ENCODE data around the gene CAB39L. TPM values are rescaled to one million over a fixed set of nuclear protein-coding genes. Genes with fewer than 3 reads are reported as not detected.

The CAB39L gene
- total and polyA plus RNA-seq, 2 of the 4 experiments (the other 2 are of a cell fraction), result 8.5 to 16.7 TPM

DNA sequence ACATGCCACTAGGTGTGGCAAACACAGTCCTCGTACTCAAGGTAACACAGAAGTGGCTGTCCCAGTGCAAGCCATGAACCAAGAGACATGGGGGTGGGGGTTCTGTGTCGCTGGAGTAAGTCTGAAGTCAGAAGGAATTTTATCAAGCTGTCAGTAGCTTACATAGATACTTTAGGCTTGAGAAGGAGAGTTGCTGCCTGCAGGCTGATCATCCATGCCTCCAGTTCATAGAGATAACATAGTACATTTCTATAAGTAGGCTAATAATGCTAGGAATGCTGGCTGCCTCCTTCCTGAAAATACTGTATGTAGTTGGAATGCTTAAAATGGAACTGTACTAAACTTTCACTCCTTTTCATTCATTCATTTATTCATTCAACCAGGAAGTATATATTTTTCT lies 70.1 kb downstream of the CAB39L start:
- no TSS peak for BruUV-seq (replicated peaks)

More for the DNA sequence above, 70.1 kb downstream of the CAB39L start:
- H4K8ac ChIP-seq (ENCODE audit: low read depth in 2 of 2, low read length in 2 of 2), result no peak overlapping the region
- H3K36me3 ChIP-seq (ENCODE audit: control insufficient read depth, insufficient read depth, low read length), result peaks cover 3% of the 10 kb centered on the region; the same call in 1 of the 2 replicates
- ChIA-PET CTCF (interaction anchor here (0.6 kb wide), 1 partner anchor 72 kb away, joined by 3 read pairs; no protein-coding TSS in a partner anchor), POLR2A (ENCODE audit: unreplicated experiment) (no interaction called here)
- H3K56ac ChIP-seq (ENCODE audit: extremely low read depth, insufficient read depth, low read length), result no peak overlapping the region
- no peaks in the 10 kb centered on the region for H3K9me3 ChIP-seq (ENCODE audit: control insufficient read depth, insufficient read depth, low read length)
- H3K9me1 ChIP-seq (ENCODE audit: insufficient read depth, low read length), result 0 out of 2 replicates have a peak, but pooled peaks cover 3% of the 10 kb centered on the region
- no peak overlapping the region for H2AFZ ChIP-seq (replicated peaks; ENCODE audit: low read length, poor library complexity)
- H2BK5ac ChIP-seq (ENCODE audit: low read depth, low read length, poor library complexity, severe bottlenecking), result peak overlapping the region; percentile 90
- ATAC-seq (ENCODE audit: low read depth), result peak; percentile 73
- peak overlapping the region; percentile 50; the same call in 1 of the 2 replicates for H3K27ac ChIP-seq (ENCODE audit: insufficient read depth, low read length)
- TF ChIP-seq, protein P1, sequence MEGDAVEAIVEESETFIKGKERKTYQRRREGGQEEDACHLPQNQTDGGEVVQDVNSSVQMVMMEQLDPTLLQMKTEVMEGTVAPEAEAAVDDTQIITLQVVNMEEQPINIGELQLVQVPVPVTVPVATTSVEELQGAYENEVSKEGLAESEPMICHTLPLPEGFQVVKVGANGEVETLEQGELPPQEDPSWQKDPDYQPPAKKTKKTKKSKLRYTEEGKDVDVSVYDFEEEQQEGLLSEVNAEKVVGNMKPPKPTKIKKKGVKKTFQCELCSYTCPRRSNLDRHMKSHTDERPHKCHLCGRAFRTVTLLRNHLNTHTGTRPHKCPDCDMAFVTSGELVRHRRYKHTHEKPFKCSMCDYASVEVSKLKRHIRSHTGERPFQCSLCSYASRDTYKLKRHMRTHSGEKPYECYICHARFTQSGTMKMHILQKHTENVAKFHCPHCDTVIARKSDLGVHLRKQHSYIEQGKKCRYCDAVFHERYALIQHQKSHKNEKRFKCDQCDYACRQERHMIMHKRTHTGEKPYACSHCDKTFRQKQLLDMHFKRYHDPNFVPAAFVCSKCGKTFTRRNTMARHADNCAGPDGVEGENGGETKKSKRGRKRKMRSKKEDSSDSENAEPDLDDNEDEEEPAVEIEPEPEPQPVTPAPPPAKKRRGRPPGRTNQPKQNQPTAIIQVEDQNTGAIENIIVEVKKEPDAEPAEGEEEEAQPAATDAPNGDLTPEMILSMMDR (conservative IDR thresholded peaks at IDR 0.05; ENCODE audit: low read depth, low read length), result no peak
- no peak for TF ChIP-seq MAZ (IDR thresholded peaks at IDR 0.05; ENCODE audit: borderline replicate concordance, low read depth, low read length)
- TF ChIP-seq RFX5 (IDR thresholded peaks at IDR 0.05; ENCODE audit: low read depth, low read length), result no peak
- TF ChIP-seq FOS (IDR thresholded peaks at IDR 0.05; ENCODE audit: low read depth, low read length), result no peak
- TF ChIP-seq, protein P2, sequence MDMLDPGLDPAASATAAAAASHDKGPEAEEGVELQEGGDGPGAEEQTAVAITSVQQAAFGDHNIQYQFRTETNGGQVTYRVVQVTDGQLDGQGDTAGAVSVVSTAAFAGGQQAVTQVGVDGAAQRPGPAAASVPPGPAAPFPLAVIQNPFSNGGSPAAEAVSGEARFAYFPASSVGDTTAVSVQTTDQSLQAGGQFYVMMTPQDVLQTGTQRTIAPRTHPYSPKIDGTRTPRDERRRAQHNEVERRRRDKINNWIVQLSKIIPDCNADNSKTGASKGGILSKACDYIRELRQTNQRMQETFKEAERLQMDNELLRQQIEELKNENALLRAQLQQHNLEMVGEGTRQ (IDR thresholded peaks at IDR 0.05; ENCODE audit: low read depth, low read length), result no peak
- TF ChIP-seq BHLHE40 (IDR thresholded peaks at IDR 0.05; ENCODE audit: low read depth, low read length), result no peak
- no peak for TF ChIP-seq SMC3 (IDR thresholded peaks at IDR 0.05; ENCODE audit: low read depth, low read length)
- TF ChIP-seq RCOR1 (IDR thresholded peaks at IDR 0.05; ENCODE audit: insufficient replicate concordance, low read length), result no peak
- TF ChIP-seq POLR2A (IDR thresholded peaks at IDR 0.05; ENCODE audit: low read depth, low read length), result no peak
- TF ChIP-seq, protein P3, sequence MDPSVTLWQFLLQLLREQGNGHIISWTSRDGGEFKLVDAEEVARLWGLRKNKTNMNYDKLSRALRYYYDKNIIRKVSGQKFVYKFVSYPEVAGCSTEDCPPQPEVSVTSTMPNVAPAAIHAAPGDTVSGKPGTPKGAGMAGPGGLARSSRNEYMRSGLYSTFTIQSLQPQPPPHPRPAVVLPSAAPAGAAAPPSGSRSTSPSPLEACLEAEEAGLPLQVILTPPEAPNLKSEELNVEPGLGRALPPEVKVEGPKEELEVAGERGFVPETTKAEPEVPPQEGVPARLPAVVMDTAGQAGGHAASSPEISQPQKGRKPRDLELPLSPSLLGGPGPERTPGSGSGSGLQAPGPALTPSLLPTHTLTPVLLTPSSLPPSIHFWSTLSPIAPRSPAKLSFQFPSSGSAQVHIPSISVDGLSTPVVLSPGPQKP (IDR thresholded peaks at IDR 0.05; ENCODE audit: borderline replicate concordance, low read depth, low read length), result no peak
- TF ChIP-seq RAD21 (IDR thresholded peaks at IDR 0.05; ENCODE audit: low read length), result no peak
- TF ChIP-seq NFE2L2 (IDR thresholded peaks at IDR 0.05; ENCODE audit: low read depth, low read length), result no peak
- TF ChIP-seq CEBPB (IDR thresholded peaks at IDR 0.05; ENCODE audit: low read depth, low read length), result no peak
- TF ChIP-seq MAFK (IDR thresholded peaks at IDR 0.05; ENCODE audit: low read depth, low read length), result no peak
- TF ChIP-seq MXI1 (IDR thresholded peaks at IDR 0.05; ENCODE audit: borderline replicate concordance, low read depth, low read length), result no peak
- TF ChIP-seq CHD1 (IDR thresholded peaks at IDR 0.05; ENCODE audit: low read depth, low read length), result no peak
- H2AK9ac ChIP-seq (replicated peaks; ENCODE audit: low read depth, low read length, poor library complexity), result no peak overlapping the region
- H3K79me1 ChIP-seq (ENCODE audit: low read depth in 1 of 2, low read length in 2 of 2), result no peaks in the 10 kb centered on the region
- dilution Hi-C loops (cut with HindIII; ENCODE audit: low sequenced_read_pairs, unreplicated experiment), result no loop called here
- 0 out of 2 replicates have a peak overlapping the region, but pooled peaks have one; percentile 48 for H2AK5ac ChIP-seq (ENCODE audit: low read depth, low read length)
- WGBS, 2 experiments (ENCODE audit: extremely low coverage in 2 of 2, insufficient read length in 1 of 2), result no CpG with 5 or more reads among the region's 2 CpGs
- peak overlapping the region; percentile 54 for H4K91ac ChIP-seq (ENCODE audit: insufficient read depth, low read depth, low read length)
- peak overlapping the region; percentile 33; the same call in 1 of the 2 replicates for H3K14ac ChIP-seq (replicated peaks; ENCODE audit: low read depth, low read length)
- H3K27me3 ChIP-seq (ENCODE audit: control insufficient read depth, insufficient read depth, low read length), result no peaks in the 10 kb centered on the region
- peaks cover 4% of the 10 kb centered on the region for H3K4me1 ChIP-seq (ENCODE audit: control insufficient read depth, insufficient read depth, low read length)
- H2BK120ac ChIP-seq (ENCODE audit: low read depth, low read length), result peak overlapping the region; percentile 65
- no peaks in the 10 kb centered on the region for H4K20me1 ChIP-seq (ENCODE audit: insufficient read depth, low read length)
- peak; percentile 42 for DNase-seq
- peak overlapping the region; percentile 64; the same call in 1 of the 2 replicates for H3K4me2 ChIP-seq (ENCODE audit: low read depth, low read length)
- H3K23ac ChIP-seq (ENCODE audit: low read depth, low read length), result no peak overlapping the region
- in situ Hi-C loops (cut with MboI; ENCODE audit: low sequenced_read_pairs), result no loop called here
- no peak overlapping the region for H3K9ac ChIP-seq (ENCODE audit: low read depth, low read length)
- no peak overlapping the region for H3K4me3 ChIP-seq (ENCODE audit: insufficient read depth, low read depth, low read length)
- intact Hi-C loops (cut with micrococcal nuclease), result loop anchor here (5.0 kb wide), 1 partner anchor 61 kb away; no protein-coding TSS in a partner anchor
- peak overlapping the region; percentile 77; the same call in 1 of the 2 replicates for H4K5ac ChIP-seq (ENCODE audit: low read depth, low read length)
- H2BK15ac ChIP-seq (ENCODE audit: low read depth, low read length), result no peak overlapping the region
- H3K4ac ChIP-seq (ENCODE audit: low read depth, low read length), result peak overlapping the region; percentile 56; the same call in 1 of the 2 replicates
- peak overlapping the region; percentile 97; the same call in 1 of the 2 replicates for H3K18ac ChIP-seq (ENCODE audit: low read depth, low read length)
- H2BK20ac ChIP-seq (ENCODE audit: low read depth, low read length), result no peak overlapping the region
